HG02884 (cell line): ENCODE measurements around the gene RAB13.

ENCODE experiments used
- ATAC-seq: cut with Tn5 transposase; IDR thresholded peaks from one replicate; pipeline ENCODE4 v1.9.1; 2021; ENCODE audit warnings: mild to moderate bottlenecking, moderate library complexity; ENCODE audit not compliant: unreplicated experiment

The RAB13 gene

GRCh38 chr1:153934746-153935145, 51.4 kb downstream of the RAB13 start:
- ATAC-seq = no peak

GRCh38 chr1:153933955-153934354, 52.2 kb downstream of the RAB13 start:
- ATAC-seq = no peak

GRCh38 chr1:153933430-153933829, 52.7 kb downstream of the RAB13 start:
- no peak for ATAC-seq

- ATAC-seq = no peak
Observed at GRCh38 chr1:153932156-153933131, 53.7 kb downstream of the RAB13 start.
